Astrocyte of the hippocampus (primary cell): ENCODE results near the gene SSRP1.
A peak's percentile ranks its signal among the peaks of the same experiment; 100 is the strongest.
"Not testable (repeated sequence)": the region's sequence is repeated elsewhere in the genome, so short reads cannot be mapped to it uniquely, and the experiment has no call there.

ENCODE experiments used
- DNase-seq: peaks from one replicate; pipeline ENCODE4 v3.0.0; 2011; ENCODE audit warnings: low read depth, low spot score

Gene SSRP1

GRCh38 chr11:57338142-57338541, 2.5 kb upstream of the SSRP1 start, which contains the start of gene P2RX3:
P2RX3 (plus strand) TSS chr11:57338352; CDS start chr11:57338551, 199 bp downstream.
- DNase-seq = no peak

- DNase-seq = not testable (repeated sequence)
Observed at GRCh38 chr11:57336856-57337255, 1.2 kb upstream of the SSRP1 start.

GRCh38 chr11:57336111-57336666, 497 bp upstream of the SSRP1 start:
- DNase-seq = no peak

- no peak for DNase-seq
Observed at GRCh38 chr11:57335023-57335342, 709 bp downstream of the SSRP1 start.

- DNase-seq = no peak
Observed at GRCh38 chr11:57332694-57333440, 2.8 kb downstream of the SSRP1 start.

GRCh38 chr11:57331720-57332119, 4.0 kb downstream of the SSRP1 start:
- no peak for DNase-seq

- no peak for DNase-seq
Observed at GRCh38 chr11:57330029-57330428, 5.7 kb downstream of the SSRP1 start.

GRCh38 chr11:57327721-57328120, 8.0 kb downstream of the SSRP1 start:
- DNase-seq = no peak

GRCh38 chr11:57325735-57326048, 10.0 kb downstream of the SSRP1 start:
- no peak for DNase-seq

- DNase-seq = peak; percentile 98
Observed at GRCh38 chr11:57324886-57325734, 10.6 kb downstream of the SSRP1 start, which contains the start of gene TNKS1BP1. TNKS1BP1 (minus strand) TSS chr11:57324952; CDS start chr11:57321885, 3,067 bp downstream.

- DNase-seq = peak; percentile 76
Observed at GRCh38 chr11:57324154-57324885, 11.4 kb downstream of the SSRP1 start.

GRCh38 chr11:57323855-57324153, 11.9 kb downstream of the SSRP1 start:
- no peak for DNase-seq

GRCh38 chr11:57323167-57323854, 12.4 kb downstream of the SSRP1 start:
- peak; percentile 44 for DNase-seq

- DNase-seq = peak; percentile 96
Observed at GRCh38 chr11:57322256-57323166, 13.2 kb downstream of the SSRP1 start.

- DNase-seq = peak; percentile 34
Observed at GRCh38 chr11:57321388-57322255, 14.1 kb downstream of the SSRP1 start.

- no peak for DNase-seq
Observed at GRCh38 chr11:57320719-57321387, 14.8 kb downstream of the SSRP1 start.

GRCh38 chr11:57320067-57320718, 15.5 kb downstream of the SSRP1 start:
- DNase-seq = no peak

GRCh38 chr11:57318178-57318577, 17.5 kb downstream of the SSRP1 start:
- no peak for DNase-seq
